ENCODE results near the gene NTNG2. TPM values are rescaled to one million over a fixed set of nuclear protein-coding genes. Genes with fewer than 3 reads are reported as not detected.

NTNG2 gene
- total and polyA plus RNA-seq, 2 donors (not counting 1 experiment from before 2014, with no cell fraction given), result 5.0 to 6.6 TPM

DNA sequence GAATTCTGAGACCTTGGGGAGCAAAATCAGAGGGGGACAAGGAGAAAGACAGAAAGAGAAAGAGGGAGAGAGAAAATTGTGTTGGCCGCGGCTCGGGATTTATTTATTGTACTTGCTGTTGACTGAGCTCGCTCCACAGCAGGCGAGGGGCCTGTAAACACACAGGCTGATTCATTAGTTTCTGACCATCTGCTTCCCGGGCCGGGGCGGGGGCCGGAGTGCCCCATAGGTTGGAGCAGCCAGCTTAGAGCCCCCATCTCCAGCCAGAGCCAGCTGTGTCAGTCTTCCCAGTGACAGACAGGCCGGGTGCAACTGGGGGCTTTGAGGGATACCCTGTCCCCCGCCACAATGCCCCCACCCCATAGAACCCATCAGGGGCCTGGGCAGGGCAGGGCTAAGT, 30.9 kb downstream of the NTNG2 start:
- no peak overlapping the region for H3K27ac Mint-ChIP-seq
- POLR2A ChIA-PET, result no interaction called here

DNA sequence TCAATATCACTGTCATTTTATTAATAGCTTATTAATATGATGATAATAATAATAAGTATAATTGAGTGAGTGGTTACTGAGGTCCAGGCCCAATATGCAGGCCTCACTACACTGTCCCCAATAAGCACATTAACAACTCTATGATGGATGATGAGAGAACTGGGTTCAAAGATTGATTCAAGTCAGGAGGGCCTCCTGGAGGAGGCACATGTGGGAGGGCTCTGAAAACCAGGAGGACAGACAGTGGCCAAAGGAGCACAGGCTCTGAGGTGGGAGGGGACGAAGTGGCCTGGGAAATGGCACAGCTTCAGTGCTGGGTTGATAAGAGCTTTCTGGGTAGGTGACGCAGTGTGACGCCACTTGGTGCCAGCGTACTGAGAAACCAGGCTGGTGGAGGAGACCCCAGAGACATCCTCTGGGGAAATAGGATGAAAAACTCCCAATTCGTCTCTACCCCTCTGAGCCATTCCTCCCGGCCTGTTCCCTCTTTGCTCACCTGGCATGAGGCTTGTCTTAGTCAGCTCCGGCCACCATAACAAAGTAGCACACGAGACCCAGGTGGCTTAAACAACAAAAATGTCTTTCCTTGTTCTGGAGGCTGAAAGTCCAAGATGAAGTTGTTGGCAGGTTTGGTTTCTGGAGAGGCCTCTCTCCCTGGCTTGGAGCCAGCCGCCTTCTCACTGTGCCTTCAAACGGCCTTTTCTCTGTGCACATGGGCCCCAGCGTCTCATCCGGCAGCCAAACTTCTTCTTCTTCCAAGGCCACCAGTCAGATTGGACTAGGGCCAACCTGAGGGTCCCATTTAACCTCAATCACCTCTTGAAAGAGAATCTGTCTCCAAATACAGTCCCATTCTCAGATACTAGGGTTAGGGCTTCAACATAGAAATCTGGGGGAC, 31.6 kb downstream of the NTNG2 start:
- no peaks in the 10 kb centered on the region for H3K4me1 Mint-ChIP-seq
- ChIA-PET CTCF (no interaction called here), POLR2A (no interaction called here)

More for the DNA sequence above, 30.9 kb downstream of the NTNG2 start:
- WGBS (ENCODE audit: insufficient coverage), result 89% methylated on average over 9 of the region's 11 CpGs
- Histone ChIP-seq H2AFZ (ENCODE audit: insufficient read depth, low read depth, low read length, poor library complexity, severe bottlenecking) (no peak overlapping the region), H3K4me2 (replicated peaks; ENCODE audit: low read depth, low read length, poor library complexity, severe bottlenecking) (no peak overlapping the region), H4K20me1 (ENCODE audit: control insufficient read depth, insufficient read depth, low read length, poor library complexity, severe bottlenecking) (no peaks in the 10 kb centered on the region), H3K27ac (ENCODE audit: low read length in 2 of 2) (no peak overlapping the region), H3K4me3 (ENCODE audit: control extremely low read depth in 1 of 5, extremely low read depth in 1 of 5, insufficient read depth in 1 of 5, low read depth in 2 of 5, low read length in 4 of 5) (no peak overlapping the region), H3K4me1 (ENCODE audit: control insufficient read depth in 2 of 2, insufficient read depth in 2 of 2, low read length in 2 of 2) (no peaks in the 10 kb centered on the region), H3K79me2 (ENCODE audit: control insufficient read depth, insufficient read depth, low read length) (no peaks in the 10 kb centered on the region), H3K27me3 (replicated peaks in 1 of 4; ENCODE audit: control extremely low read depth in 1 of 4, control insufficient read depth in 3 of 4, insufficient read depth in 4 of 4, low read length in 3 of 4) (peaks cover 0 to 2% (median 0%) of the 10 kb centered on the region in 4 experiments), H3K36me3 (replicated peaks in 1 of 2; ENCODE audit: control extremely low read depth in 1 of 2, control insufficient read depth in 1 of 2, extremely low read depth in 1 of 2, insufficient read depth in 2 of 2, low read length in 1 of 2) (no peaks in the 10 kb centered on the region), H3K9me3 (ENCODE audit: control extremely low read depth in 1 of 3, control insufficient read depth in 2 of 3, insufficient read depth in 1 of 3, low read length in 2 of 3) (peaks cover 0 to 4% (median 0%) of the 10 kb centered on the region in 3 donors), H3K9ac (ENCODE audit: low read length) (no peak overlapping the region)
- no peaks in the 10 kb centered on the region for H3K4me1 Mint-ChIP-seq
- ATAC-seq (ENCODE audit: low read depth) (no peak), DNase-seq (no peak)
- no peaks in the 10 kb centered on the region for H3K9me3 Mint-ChIP-seq (ENCODE audit: insufficient read depth)
- H3K4me3 Mint-ChIP-seq, result no peak overlapping the region
- peaks cover 4% of the 10 kb centered on the region for H3K27me3 Mint-ChIP-seq
- intact Hi-C loops (cut with micrococcal nuclease), result no loop called here
- TF ChIP-seq, protein P1, sequence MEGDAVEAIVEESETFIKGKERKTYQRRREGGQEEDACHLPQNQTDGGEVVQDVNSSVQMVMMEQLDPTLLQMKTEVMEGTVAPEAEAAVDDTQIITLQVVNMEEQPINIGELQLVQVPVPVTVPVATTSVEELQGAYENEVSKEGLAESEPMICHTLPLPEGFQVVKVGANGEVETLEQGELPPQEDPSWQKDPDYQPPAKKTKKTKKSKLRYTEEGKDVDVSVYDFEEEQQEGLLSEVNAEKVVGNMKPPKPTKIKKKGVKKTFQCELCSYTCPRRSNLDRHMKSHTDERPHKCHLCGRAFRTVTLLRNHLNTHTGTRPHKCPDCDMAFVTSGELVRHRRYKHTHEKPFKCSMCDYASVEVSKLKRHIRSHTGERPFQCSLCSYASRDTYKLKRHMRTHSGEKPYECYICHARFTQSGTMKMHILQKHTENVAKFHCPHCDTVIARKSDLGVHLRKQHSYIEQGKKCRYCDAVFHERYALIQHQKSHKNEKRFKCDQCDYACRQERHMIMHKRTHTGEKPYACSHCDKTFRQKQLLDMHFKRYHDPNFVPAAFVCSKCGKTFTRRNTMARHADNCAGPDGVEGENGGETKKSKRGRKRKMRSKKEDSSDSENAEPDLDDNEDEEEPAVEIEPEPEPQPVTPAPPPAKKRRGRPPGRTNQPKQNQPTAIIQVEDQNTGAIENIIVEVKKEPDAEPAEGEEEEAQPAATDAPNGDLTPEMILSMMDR (IDR thresholded peaks at IDR 0.05), result no peak
- TF ChIP-seq EZH2 (IDR thresholded peaks at IDR 0.05; ENCODE audit: borderline replicate concordance, insufficient read depth, low read depth, low read length, poor library complexity, severe bottlenecking), result no peak
- CTCF ChIA-PET, result no interaction called here

More for the DNA sequence above, 31.6 kb downstream of the NTNG2 start:
- DNase-seq (no peak), ATAC-seq (ENCODE audit: low read depth) (no peak)
- Mint-ChIP-seq H3K4me3 (no peak overlapping the region), H3K9me3 (ENCODE audit: insufficient read depth) (no peaks in the 10 kb centered on the region), H3K27me3 (peaks cover 4% of the 10 kb centered on the region), H3K27ac (no peak overlapping the region)
- no peaks in the 10 kb centered on the region for H3K4me1 ChIP-seq (ENCODE audit: control insufficient read depth in 2 of 2, insufficient read depth in 2 of 2, low read length in 2 of 2)
- H2AFZ ChIP-seq (ENCODE audit: insufficient read depth, low read depth, low read length, poor library complexity, severe bottlenecking), result no peak overlapping the region
- no peak overlapping the region for H3K9ac ChIP-seq (ENCODE audit: low read length)
- intact Hi-C loops (cut with micrococcal nuclease), result no loop called here
- no peaks in the 10 kb centered on the region for H4K20me1 ChIP-seq (ENCODE audit: control insufficient read depth, insufficient read depth, low read length, poor library complexity, severe bottlenecking)
- peaks cover 0 to 6% (median 0%) of the 10 kb centered on the region in 3 donors for H3K9me3 ChIP-seq (ENCODE audit: control extremely low read depth in 1 of 3, control insufficient read depth in 2 of 3, insufficient read depth in 1 of 3, low read length in 2 of 3)
- H3K79me2 ChIP-seq (ENCODE audit: control insufficient read depth, insufficient read depth, low read length), result no peaks in the 10 kb centered on the region
- TF ChIP-seq, protein P1 (IDR thresholded peaks at IDR 0.05), result no peak
- TF ChIP-seq EZH2 (IDR thresholded peaks at IDR 0.05; ENCODE audit: borderline replicate concordance, insufficient read depth, low read depth, low read length, poor library complexity, severe bottlenecking), result no peak
- no peak overlapping the region for H3K4me2 ChIP-seq (replicated peaks; ENCODE audit: low read depth, low read length, poor library complexity, severe bottlenecking)
- 89% methylated on average over 12 of the region's 12 CpGs for WGBS (ENCODE audit: insufficient coverage)
- H3K4me3 ChIP-seq (ENCODE audit: control extremely low read depth in 1 of 5, extremely low read depth in 1 of 5, insufficient read depth in 1 of 5, low read depth in 2 of 5, low read length in 4 of 5), result no peak overlapping the region
- peaks cover 0 to 2% (median 0%) of the 10 kb centered on the region in 4 experiments for H3K27me3 ChIP-seq (replicated peaks in 1 of 4; ENCODE audit: control extremely low read depth in 1 of 4, control insufficient read depth in 3 of 4, insufficient read depth in 4 of 4, low read length in 3 of 4)
- H3K36me3 ChIP-seq (replicated peaks in 1 of 2; ENCODE audit: control extremely low read depth in 1 of 2, control insufficient read depth in 1 of 2, extremely low read depth in 1 of 2, insufficient read depth in 2 of 2, low read length in 1 of 2), result no peaks in the 10 kb centered on the region
- no peak overlapping the region for H3K27ac ChIP-seq (ENCODE audit: low read length in 2 of 2)
